Germinal center (tissue), 1 donor: ENCODE results near the gene POLR2F.

Experiments used
- DNase-seq: peaks from one replicate; pipeline ENCODE4 v3.0.0; 2012; ENCODE audit warnings: mixed read lengths, low spot score

The POLR2F gene

GRCh38 chr22:37953437-37954179 is at the start of gene POLR2F, which contains the start of gene C22orf23:
Gene POLR2F (plus strand): TSS chr22:37953699. CDS start chr22:37953788, 89 bp downstream.
Gene C22orf23 (minus strand): TSS chr22:37953601. CDS start chr22:37953149, 452 bp downstream.
- peak; percentile 98 for DNase-seq

- DNase-seq, result no peak
Measured at GRCh38 chr22:37904572-37905533, 48.6 kb upstream of the POLR2F start.

GRCh38 chr22:37905534-37906363 is 47.8 kb upstream of the POLR2F start, which contains the start of gene MICALL1:
Gene MICALL1 (plus strand): TSS chr22:37906297. CDS start chr22:37906423, 126 bp downstream.
- DNase-seq, result peak; percentile 87

GRCh38 chr22:37906364-37907008 is 47.0 kb upstream of the POLR2F start:
- peak; percentile 47 for DNase-seq

GRCh38 chr22:37907036-37907954 is 46.2 kb upstream of the POLR2F start:
- no peak for DNase-seq

GRCh38 chr22:37909766-37910165 is 43.7 kb upstream of the POLR2F start:
- no peak for DNase-seq

- DNase-seq, result no peak
Measured at GRCh38 chr22:37910890-37911672, 42.4 kb upstream of the POLR2F start.

- no peak for DNase-seq
Measured at GRCh38 chr22:37911697-37912096, 41.8 kb upstream of the POLR2F start.

- no peak for DNase-seq
Measured at GRCh38 chr22:37912171-37912570, 41.3 kb upstream of the POLR2F start.

GRCh38 chr22:37913233-37913721 is 40.2 kb upstream of the POLR2F start:
- DNase-seq, result no peak

GRCh38 chr22:37916311-37916710 is 37.2 kb upstream of the POLR2F start:
- DNase-seq, result no peak

- DNase-seq, result no peak
Measured at GRCh38 chr22:37917874-37918548, 35.5 kb upstream of the POLR2F start.

GRCh38 chr22:37918580-37919270 is 34.8 kb upstream of the POLR2F start:
- no peak for DNase-seq

GRCh38 chr22:37920126-37920525 is 33.4 kb upstream of the POLR2F start:
- peak; percentile 24 for DNase-seq

GRCh38 chr22:37922191-37922590 is 31.3 kb upstream of the POLR2F start:
- DNase-seq, result no peak

GRCh38 chr22:37923927-37924326 is 29.6 kb upstream of the POLR2F start:
- DNase-seq, result no peak

GRCh38 chr22:37924386-37925065 is 29.0 kb upstream of the POLR2F start:
- DNase-seq, result no peak
